HG02588 (cell line): ENCODE results near the gene C3orf18.

Experiments
- ATAC-seq: cut with Tn5 transposase; IDR thresholded peaks from one replicate; pipeline ENCODE4 v1.9.1; 2021; ENCODE audit warnings: mild to moderate bottlenecking, moderate library complexity; ENCODE audit not compliant: unreplicated experiment

Gene C3orf18

DNA sequence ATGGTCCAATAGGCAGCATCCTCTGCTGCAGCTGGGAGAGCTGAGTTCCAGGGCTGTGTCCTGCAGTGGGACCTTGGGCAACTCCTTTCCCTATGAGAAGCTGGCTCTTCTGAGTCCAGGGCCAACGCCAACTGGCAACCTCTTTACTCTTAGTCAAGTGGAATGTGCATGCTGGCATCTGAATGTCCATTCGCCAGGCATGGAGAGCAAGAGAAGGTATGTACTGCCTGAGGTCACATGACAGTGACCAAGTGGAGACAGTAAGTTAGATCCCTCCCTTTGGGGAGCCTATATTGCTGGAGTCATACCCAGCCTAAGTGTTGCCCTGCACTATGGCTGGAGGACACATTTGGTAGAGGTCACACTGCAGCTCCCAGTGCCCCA, 13.9 kb upstream of the C3orf18 start:
- no peak for ATAC-seq

DNA sequence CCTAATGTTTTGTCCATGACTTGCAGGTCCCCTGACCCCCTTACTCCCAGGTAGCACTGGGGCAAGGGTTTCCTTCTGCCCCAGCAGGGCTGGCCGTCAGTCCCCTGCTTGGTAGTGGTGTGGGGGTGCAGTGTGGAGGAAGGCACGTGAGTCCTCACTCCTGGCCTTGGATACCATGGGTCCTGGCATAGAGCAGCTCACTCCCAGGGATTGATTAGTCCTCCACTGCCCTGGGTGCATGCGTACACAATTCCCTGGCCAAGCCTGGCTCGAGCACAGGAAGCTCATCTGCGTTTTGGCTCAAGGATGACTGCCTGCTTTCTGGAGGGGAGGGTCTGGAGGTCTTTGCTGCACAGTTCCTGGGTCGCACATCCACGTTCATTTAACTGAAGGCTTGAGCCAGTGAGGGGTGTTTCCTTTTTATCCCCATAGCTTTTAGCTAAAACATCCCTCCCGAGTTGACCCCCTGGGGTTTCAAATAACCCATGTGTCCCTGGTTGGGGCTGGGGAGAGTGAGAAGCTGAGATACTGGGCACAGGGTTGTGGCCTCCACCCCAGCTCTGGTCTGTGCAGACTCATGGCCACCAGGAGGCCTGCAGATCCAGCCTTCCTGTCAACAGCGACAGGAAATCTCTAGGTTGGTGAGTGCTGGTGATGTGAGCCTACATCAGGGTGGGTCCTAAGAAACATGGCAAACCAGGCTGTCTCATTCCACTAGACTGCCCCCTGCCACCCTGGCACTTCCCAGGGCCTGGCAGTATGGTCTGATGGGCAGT, 13.3 kb upstream of the C3orf18 start:
- ATAC-seq: no peak

DNA sequence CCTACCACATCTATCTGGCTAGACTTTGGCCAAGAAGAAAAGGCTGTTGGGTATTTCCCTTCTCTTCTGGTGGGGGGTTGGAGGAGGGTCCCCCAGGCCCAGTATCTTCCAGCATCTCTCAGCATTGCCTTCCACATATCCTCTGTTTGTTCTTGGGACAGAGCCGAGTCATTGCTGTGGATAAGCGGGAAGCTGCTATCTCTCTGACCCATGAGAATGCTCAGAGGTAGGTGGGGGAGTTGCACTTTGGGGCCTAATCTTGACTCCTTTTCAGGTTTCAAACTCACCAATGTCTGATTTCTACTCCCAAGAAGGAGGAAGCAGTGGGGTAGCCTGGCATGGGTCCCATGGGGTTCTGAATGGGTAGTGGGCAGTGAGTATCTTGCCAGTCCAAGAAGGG, 9.8 kb upstream of the C3orf18 start:
- ATAC-seq: no peak

DNA sequence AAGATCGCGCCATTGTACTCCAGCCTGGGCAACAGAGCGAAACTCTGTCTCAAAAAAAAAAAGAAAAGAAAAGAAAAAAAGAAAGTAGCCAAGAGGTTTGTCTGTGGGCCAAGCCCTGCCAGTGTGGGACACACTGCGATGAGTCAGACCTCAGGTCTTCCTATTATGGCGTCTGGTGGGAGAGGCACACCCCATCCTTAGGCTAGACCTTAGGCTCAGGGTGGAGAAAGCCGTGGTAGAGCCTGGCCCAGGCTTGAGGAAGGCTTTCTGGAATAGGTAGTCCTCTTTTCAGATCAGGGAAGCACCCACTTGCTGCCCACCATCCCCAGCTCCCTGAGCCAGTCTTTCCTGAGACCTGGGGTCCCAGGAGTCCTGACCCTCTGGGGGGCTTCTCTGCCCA, 7.8 kb upstream of the C3orf18 start:
- ATAC-seq: no peak

DNA sequence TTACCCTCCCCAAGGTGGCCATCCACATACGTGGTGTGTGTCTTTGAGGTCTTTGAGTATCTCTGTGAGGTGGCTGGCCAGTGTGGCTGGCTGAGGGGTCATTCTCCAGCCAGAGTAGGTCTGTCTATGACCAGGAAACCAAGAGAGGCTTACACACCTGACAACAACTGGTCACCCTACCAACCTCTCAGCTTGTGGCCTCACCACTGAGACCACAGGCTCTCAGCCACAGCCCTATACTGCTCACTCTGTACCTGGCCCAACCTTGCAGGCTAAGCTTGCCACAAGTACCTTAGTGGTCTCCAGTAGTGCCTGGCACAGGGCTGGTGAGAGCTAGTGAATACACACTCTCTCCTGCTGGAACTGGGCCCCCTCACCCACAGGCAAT, 6.9 kb upstream of the C3orf18 start:
- no peak for ATAC-seq

DNA sequence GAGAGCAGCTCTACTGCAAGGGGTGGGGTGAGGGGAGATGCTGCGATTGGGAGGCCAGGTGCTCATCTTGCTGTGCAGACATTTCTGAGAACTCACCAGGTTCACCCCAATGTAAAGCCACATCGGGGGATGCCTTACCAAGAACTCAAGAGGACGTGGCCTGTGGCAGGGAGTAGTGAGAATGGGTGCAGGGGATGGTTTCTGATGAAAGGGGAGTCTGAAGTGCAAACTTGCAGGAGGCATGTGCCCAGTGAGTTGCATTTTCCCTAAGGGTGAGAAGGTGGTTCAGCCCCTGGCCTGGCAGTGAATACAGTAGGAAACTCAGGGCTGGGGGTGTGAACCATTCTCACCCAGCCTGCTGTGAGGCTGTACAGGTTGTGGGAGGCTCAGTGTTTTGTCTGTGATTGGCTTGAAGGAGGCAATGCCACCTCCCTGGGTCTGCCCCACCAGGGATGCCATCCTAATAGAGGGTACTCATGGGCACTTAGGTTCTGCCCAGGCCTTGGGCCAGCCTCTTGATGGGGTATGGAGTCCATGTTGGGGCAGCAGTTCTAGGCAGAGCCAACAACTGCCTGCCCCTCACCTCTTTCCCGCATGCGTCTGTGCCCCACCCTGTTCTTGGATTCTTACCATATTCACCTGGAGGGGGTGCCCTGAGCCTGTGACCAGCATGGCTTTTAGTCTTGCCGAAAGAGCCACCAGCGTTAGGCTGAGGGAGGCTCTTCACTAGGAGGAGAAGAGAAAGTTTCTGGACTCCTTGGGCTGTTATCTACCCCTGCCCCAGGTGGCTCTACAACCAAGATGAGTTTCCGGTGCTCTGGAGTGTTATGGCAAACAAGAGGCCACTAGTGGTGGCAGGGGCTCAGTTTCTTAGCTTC, 6.3 kb upstream of the C3orf18 start:
- no peak for ATAC-seq

DNA sequence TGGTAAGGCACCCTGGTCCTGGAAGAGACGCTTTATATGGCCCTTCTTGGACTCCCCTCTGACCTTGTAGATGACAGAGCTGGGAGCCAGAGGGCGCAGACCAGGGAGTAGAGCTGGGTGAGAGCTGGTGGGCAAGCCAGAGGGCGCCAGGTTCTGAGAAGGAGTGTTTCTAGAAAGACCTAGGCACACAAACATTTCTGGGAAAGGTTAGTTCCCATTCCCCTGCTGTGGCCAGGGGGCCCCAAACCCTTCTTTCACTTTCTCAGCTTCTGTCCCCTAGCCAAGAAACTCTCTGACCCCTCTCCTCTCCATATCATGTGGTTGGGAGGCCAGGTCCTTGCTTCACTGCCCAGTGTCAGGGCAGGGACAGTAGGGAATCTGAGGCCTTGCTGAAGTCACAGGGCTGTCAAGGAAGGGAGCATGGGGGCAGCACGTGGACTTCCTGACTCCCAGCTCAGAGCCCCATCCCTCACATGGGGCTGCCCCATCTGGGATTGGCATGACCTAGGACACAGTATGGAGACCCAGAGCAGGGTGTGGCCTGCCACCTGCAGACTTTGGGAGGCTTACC, 5.3 kb upstream of the C3orf18 start:
- no peak for ATAC-seq

DNA sequence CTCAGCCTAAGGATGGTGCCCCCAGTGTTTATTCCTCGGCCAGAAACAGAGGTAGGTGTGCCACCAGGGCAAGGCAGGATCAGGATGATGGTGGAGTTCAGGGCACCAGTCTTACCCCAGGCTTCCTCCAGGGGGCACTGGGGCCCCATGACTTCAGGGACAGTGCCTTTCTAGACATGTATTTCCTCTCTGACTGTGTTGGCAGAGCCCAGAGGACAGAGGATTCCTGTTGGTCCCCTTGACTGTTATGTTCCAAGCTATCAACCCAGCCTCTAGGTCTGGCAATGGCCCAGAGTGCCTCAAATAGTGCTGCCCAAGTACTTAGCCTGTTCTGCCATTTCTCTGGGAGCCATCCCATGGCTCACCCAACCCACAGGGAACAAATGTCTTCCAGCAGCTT, 4.6 kb upstream of the C3orf18 start:
- no peak for ATAC-seq

DNA sequence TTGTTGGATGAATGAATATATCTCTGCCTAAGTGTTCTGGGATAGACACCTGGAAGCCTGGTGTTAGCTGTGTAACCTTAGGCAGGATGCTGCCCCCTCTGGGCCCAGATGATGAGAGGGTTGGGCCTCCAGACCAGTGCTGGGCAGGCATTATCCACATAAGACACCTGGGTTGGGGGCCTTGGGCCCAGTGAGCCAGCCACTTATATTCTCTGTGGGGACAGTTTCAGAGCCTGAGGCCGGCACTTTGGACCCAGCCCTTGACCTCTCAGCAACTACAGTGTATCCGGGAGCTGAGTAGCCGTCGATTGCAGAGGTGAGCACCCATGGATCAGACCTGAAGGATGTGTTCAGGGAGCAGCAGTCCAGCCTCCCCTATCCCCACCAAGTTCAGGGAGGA, 3.9 kb upstream of the C3orf18 start:
- ATAC-seq: no peak

DNA sequence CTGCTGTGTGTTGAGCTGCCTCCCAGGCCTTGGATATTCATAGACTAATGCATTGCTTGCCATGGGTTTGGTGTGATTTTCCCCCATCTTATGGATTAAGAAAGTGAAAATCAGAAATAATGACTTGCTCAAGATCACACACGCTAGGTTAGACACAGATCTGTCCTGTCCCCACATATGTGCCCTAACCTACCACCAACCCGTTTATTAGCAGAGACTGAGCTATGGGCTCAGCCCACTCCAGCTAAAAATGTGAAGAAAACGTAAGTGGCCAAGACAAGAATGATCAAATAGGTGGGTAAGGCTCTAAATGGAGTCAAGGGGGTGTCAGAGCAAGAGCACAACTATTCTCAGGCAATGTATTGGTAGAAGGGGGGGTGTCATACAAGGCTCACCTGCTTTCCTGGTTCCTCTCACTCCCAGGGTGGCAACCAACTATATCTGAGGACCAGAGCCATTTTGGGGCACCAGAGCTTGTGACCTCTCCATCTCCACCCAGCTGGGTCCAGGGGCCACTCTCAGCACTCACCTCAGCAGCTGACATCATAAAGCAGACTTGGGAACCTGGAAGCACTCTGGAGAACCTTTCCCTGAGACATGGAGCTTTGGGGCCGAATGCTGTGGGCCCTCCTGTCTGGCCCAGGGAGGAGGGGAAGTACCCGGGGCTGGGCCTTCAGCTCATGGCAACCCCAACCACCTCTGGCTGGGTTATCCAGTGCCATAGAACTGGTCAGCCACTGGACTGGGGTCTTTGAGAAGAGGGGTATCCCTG, 3.1 kb upstream of the C3orf18 start:
- no peak for ATAC-seq

DNA sequence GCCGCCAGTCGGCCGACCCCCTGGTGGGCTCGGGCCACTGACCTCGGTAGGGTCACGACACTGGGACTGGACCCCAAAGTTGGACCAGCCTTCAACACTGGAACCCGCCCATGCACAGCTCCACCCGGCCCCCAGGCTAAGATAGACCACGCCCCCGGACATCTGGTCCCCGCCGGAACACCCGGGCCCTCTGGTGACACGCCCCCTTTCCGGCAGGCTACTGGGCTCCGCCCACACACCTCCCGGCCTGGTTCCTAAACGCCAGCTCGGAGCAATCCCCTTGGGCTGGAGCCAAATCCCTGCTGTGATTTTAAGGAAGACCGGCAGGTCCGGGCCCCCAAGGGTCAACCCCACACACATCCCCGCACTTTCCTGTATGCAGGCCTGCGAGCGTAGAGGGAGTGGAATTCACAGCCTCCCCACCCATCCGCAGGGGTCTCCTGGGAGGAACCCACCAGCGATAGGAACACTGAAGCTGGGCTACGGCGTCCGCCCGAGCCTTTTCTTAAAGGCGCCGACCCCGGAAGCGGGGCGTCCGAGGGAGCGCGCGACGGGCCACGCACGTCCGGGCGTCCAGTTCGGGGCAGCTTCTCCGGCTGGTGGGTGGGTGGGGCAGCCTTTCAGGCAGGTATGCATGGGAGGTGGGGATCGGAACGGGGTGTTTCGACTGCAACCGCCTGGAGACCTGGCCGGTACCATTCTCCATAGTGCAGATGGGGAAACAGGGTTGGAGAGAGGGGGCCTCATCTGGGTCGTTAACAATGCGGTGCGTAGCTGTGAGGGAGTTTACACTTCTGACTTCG, 1.6 kb upstream of the C3orf18 start, which contains the start of gene HEMK1:
Gene HEMK1 (plus strand): TSS at position 576 of the 803 bp plus-strand sequence. CDS start 1,583 bp downstream, outside the sequence.
- ATAC-seq: peak; percentile 53

DNA sequence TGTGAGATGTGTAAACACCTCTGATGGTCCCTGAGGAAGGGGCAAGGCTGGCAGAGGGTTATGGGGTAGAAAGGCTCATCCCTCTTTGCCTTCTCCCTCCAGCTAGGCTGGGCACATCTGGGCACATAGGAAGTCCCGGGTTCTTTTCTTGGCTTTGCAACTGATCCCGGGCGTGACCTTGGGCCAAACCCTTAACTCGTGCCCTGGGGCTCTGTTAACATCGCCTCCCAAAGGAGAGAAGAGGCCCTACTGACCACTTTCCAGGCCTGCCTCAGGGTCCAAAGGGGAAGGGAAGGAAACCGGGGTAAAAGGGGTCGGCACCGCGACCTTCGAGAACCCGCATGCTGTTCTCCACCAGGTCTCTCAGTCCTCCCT, 549 bp downstream of the C3orf18 start:
- ATAC-seq: no peak

DNA sequence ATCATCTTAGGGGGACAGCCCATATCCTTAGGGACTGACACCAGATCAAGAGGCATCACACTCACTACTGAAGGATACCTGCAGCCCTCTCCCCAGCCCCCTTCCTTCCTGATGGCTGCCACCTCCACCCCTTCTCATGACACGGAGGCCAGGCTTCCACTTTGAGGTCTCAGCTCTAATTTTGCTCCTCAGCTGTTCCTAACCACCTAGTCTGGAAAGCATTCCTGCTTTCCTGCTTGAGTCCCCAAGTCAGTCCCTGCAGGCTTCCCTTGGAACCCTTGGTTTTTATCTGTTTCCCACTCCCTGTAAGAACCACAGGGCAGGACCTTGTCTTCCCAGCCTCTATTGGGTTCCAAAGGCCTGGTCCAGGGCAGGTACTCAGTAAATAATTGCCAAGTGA, 3.2 kb downstream of the C3orf18 start:
- ATAC-seq: no peak

DNA sequence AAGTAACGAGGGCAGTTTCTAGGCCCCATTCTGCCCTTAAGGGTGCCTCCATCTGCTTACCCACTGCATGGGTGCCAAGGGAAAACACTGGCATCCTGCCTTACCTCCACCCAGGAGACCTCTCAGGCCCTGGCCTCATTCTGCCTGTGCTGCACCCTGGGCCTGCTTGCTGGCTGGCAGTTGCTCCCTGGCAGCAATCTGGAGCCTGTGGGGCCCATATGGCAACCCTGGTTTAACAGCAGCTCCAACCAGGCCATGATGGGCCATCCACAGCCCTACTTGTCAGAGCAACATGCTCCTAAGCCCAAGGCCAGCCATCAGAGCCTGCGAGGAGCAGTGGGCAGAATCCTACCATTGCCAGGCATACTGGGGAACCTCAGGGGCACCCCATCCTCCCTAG, 3.7 kb downstream of the C3orf18 start:
- ATAC-seq: no peak

DNA sequence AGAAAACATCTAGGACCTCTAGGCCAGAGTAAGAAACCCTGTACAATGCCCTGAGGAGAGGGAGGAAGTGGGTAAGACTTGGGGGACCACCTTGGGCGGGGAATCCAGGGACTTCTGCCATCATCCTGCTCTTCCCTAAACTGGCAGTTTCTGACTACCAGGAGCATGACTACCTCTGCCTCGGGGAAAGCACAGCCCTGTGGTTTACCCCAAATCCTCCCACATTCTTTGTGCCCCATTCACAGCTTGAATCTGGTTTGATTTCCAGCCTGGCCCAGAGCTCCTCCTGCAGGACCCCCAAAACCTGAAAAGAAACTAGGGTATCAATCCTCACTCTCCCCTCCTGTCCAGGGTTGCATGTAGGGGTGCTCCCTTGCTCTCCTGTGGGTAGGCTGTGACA, 4.7 kb downstream of the C3orf18 start:
- ATAC-seq: no peak

DNA sequence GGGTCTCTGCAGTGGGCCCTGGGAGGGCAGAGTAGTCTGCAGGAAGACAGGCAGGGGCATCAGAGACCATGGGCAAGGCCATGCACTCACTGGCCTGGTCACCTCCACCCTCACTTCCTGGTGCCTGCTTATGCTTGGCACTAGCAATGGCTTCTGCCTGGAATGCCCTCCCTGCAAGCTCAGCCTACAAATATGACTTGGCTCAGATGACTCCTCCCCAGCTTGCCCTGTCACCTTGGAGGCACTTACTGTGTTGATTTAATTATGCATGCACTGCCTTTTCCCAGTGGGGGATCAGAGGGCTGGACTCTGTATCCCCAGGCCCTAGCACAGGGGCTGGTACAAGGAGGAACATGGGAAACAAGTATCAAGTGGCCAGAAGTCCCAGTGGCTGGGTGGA, 7.8 kb downstream of the C3orf18 start:
- no peak for ATAC-seq

DNA sequence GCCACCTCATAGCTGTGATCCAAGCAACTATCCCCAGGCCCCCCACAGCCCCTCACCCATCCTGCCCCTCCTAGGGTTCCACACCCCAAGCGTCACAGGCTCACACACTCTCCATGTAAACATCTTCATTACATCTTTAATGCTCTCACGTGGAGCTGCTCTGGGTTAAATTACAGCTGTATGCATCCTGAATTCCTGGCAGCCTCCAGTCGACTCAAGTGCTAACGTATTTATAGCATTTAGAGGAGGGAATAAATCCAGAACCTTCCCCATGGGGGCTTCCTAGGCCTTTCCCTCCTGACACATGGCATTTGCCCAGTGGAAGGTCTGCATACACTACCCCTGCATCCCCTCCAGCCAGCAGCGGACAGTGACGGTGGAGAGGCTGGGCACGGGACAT, 9.6 kb downstream of the C3orf18 start:
- no peak for ATAC-seq

DNA sequence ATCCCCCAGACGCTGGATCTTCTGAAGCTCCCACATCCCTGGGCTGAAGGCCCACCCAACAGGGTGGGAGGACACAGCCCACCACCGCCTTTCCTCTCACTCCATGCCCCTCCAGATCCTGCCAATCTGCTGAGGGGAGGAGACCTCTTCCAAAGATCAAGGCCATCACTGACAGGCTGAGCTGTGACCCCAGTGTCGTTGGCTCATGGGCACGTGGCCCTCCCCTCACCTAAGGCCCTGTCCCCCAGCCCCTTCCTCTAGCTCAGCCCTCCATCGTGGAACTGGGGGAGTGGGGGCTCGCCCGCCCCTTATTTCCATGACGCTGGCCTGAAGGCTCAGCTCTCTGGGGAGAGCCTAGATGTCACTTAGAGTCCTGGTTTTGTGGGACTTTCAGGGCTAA, 10.4 kb downstream of the C3orf18 start:
- no peak for ATAC-seq

DNA sequence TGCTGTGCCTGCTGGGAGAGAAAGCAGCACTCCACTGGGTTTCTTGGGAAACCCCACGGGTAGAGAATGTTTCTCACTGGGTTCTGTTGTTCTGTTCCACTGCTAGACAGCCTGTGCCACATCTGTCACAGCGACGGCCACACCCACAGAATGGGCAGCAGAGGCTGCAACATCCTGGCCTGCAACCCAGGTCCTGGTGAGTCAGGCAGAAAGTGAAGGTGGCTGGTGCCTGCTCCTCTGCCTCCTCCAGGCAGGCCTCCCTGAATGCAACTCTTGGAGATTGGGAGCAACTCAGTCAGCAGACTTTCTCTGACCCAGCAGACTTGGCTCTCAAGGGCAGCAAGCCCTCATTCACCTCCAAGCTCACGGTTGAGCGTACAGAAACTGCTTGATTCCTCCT, 13.0 kb downstream of the C3orf18 start:
- ATAC-seq: no peak

DNA sequence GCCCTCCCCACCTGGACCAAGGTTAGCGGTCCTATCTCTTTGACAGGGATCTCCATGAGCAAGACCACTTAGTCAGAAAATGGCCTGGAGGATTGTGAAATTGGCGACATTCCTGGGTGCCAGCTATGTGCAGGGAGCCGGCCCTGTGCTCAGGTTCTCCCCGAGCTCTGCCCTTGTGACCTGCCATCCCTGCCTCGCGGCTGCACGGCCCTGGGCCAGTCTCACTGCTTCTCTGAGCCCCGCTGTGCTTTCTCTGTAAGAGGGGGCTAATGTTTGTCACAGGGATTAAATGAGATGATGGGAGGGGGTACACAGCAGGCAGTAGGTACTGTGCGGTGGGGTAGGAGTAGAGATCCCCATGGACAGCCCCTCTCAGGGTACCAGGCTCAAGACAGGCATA, 14.9 kb downstream of the C3orf18 start:
- no peak for ATAC-seq
